ENCODE results near the gene RASSF8. TPM values are rescaled to one million over a fixed set of nuclear protein-coding genes. Genes with fewer than 3 reads are reported as not detected.
A peak's percentile ranks its signal among the peaks of the same experiment; 100 is the strongest.

Gene RASSF8
- total RNA-seq, 1 donor from 2014 or later: 43.3 TPM

DNA sequence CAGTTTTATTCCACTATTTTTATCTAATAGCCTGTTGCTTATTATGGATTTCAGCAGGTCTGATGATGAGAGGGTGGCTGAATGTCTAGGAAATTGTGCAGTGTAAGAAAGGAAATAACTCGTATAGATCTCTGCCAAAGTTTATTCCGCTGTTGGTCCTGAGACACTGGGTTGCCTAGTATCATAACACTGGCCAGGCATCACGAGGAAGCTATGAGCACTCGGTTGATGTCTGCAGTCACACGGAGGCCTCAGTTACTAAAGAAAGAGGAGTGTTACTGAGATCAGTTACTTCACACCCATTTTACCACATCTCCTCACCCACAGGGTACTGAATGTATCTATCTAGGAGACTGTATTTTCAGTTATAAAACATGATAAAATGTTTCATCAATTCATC, 144.5 kb downstream of the RASSF8 start:
- peak in 1 of 2 donors; percentile 93 for DNase-seq (ENCODE audit: low read depth in 2 of 2)

DNA sequence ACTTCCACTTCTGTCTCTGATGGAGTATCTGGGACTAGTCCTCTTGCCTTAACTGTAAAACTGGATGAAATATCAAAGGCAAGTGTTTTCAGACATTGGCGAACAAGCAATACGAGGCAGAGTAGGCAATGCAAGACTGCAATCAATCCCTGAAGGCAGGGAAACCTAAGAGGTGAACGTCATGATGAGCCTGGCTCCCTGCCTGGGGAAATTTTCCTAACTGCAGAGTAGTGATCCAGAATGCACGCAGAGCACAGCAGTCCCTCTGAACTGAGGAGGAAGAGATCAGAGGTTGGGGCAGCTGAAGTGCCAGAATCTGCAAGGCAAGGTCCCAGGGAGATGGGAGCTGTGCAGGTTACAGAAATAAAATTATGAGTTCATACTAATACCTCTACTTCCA, 147.9 kb downstream of the RASSF8 start:
- DNase-seq (ENCODE audit: low read depth in 2 of 2): no peak

DNA sequence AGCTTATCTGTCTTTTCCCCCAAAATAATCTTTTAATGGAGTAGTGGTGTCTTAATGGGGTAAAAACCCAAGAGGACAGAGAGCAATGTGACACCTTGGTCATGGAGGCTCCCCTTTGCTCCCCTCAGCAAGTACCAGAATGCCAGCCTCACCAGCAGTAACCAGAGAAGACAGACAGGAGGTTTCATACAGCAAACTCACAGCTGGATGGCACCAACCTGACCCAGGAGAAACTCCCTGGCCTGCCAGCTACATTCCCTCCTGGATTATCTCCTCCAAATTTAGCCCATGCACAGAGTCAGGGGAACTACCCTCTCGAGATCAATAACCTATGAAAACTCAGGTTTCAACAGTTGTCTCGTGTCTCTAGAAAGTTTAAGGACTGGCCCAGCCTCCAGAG, 150.4 kb downstream of the RASSF8 start:
- no peak for DNase-seq (ENCODE audit: low read depth in 2 of 2)

DNA sequence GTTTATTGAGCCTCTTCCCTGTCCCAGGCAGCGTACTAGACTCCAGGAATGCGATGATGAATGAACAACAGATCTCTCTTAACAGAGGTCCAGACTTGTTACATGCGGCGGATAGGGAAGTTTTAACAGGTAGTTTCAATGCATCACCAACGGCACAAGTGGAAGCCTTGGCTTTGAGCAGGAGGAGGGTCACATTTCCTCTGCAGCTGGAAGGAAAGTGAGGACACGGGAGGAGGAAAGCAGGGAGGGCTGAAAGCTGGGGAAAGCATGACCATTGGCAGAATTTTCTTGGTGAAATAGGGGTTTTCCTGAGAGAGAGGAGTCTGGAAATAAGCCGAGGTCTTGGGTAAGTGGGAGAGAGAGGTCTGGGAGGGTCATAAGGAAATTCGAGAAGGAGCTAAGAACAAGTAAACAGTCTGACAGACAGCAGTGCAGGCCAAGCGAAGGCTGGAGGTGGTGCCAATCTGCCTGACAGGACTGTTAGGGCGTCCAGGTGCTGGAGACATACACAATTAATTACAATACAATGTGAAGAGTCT, 150.9 kb downstream of the RASSF8 start:
- no peak for DNase-seq (ENCODE audit: low read depth in 2 of 2)

DNA sequence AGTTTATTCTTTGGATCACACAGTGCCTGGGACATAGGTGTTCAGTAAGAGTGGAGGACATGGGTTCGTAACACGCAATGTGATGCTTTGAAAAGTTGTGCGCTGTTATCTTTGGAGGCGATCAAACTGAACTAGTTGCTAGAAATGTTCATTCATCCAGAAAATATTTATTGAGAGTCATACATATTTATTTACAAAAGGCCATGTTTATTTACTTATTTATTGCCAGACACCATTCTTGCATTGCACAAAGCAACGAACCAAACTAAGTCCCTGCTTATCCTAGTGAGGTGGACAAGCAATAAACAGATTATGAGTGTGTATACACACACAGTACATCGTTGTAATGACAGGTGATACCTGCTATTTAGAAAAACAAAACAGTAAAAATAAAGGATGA, 153.8 kb downstream of the RASSF8 start:
- DNase-seq (ENCODE audit: low read depth in 2 of 2): no peak

DNA sequence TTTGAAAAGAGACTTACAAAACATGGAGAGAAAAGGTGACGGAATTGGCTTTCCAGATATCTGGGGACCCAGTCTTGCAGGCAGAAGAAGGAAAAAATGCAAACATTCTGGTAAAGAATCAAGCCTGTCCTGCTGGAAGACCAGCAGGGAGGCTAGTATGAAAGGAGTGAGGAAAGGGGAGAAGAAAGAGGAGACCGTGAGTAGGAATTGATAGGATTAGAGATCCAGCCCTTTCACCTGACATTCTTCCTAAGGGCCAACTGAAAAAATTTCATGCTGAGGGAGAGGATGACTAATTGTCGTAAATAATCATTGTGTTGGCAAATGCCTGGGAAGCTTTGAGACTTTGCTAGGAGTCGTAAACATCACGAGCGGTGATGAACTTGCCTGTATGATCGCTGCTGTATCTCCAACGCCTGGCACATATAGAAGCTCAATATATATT, 154.2 kb downstream of the RASSF8 start:
- DNase-seq (ENCODE audit: low read depth in 2 of 2): no peak

DNA sequence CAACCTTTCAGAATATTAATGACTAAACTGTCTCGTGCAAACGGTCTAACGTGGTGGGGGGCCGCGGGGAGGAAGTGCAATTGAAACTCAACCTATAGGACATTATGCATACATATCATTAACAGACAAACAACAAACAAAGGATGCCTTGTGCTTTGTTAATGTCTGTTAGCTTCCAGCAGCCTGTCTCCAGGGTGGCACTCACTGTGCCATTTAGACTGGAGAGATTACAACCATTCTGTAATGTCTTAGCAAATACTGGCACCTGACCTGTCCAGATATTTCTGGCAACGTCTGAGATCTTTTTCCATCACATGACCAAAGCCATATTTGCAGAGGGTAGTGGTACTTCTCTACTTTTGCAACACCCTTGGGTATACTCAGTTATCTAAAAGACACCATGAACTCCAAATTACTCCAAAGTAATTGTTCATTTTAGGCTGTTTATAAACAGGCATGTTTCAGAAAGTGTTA, 154.7 kb downstream of the RASSF8 start:
- peak in 1 of 2 donors; percentile 31 for DNase-seq (ENCODE audit: low read depth in 2 of 2)

DNA sequence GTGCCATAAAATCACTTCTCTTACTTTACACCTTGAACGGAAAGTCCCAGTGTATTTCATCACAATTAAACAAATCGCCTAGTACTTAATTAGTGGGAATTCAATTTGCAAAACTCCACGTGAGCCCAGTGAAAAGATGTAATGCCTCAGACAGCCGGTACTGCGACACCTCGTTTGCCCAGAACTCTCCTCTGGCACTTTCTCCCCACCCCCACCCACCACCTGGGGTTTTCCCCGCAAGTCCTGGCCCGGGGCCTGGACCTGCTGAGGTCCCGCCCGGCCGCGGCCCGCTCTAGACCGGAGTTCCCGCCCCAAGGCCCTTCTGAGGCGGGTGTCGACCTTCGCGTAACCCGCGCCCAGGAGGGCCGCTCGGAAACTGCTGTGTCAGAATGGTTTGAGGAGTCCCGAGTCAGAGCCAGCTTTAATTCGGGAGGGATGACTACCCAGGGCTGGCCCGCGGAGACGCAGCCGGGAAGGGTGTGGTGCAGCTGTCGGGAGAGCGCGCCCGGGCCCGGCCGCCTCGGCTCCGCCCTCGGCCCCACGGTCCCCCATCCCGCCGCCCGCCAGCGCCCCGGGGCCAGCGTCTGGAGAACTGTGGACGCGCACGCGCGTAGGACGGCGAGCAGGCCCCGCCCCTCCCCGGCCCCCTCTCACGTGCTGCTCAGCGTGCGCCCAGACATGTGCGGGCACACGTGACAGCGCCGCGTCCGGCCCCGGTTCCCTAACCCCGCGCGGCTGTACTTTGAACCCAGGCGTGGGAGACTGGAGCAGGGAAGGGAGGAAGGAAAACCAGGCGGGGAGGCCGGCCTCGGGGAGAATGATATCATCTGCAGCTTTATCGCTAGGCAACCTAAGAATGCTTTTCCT, 155.6 kb downstream of the RASSF8 start:
- DNase-seq (ENCODE audit: low read depth in 2 of 2): peak; percentile 95 to 96

DNA sequence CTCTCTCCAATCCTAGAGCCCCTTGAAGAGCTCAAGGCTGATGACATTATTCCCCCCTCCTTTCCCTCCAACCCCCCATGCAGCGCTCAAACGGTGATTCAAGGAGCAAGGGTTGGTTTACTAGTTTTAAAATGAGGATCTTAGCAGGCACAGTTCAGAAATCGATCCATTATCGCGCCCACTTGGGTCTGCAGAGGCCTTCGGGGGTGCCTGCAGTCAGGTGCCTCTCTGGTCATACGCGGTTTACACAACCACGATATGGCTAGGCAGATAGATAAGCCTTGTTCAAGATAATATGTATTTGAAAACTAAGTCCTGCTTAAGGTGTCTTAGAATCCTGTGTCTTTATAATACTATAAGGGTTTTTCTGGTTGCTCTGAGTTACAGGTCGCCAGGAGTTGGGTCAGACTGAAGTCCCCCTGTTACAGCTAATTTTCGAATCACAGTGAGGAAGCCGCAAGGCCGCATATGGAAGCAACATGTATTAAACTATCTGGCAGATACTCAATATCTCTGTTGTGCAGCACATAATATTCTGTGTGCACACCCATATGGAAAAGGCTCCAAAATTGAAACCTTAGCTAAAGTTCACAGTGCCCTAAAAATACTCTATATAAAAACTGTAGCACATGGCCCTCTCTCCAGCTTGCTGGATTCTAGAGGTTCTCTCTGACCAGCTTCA, 156.4 kb downstream of the RASSF8 start:
- DNase-seq (ENCODE audit: low read depth in 2 of 2): no peak

DNA sequence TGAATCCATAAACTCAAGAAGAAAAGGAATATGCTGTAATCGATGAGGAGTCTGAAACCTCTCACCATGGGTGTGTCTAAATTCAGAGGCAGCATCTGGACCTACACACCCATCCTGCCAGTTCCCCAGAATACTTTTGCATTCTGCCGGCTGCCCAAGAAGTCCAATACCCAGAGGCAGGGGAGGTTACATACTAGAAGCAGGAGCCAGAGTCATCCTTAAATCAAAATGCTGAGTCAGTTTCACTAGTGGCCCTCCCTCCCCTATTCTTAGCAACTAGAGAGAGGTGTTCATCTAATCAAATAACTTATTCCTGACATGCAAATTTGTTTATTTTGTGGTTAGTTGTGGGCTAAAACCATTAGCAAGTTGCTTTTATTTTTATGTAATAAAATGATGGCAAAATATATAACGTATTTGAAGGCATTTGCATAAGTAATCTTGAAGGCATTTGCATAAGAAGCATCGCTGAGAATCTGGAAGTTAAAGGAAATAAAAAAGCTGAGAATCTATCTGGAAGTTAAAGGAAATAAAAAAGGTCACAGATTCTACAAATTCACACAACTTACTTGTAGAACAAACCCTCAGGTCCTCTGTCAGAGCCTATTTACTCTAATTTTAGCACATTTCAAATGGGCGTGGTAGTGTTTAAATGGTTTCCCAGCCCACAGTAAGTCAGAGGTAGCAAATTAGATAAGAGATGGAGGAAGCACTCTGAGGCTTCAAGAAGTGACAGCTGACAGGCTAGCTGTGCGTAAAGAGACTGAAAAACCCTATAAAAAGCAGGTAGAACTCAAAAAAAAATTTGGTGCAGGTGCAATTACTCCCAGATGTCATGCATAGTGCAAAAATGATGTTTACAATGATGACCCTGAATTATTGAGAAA, 158.6 kb downstream of the RASSF8 start:
- DNase-seq (ENCODE audit: low read depth in 2 of 2): no peak

DNA sequence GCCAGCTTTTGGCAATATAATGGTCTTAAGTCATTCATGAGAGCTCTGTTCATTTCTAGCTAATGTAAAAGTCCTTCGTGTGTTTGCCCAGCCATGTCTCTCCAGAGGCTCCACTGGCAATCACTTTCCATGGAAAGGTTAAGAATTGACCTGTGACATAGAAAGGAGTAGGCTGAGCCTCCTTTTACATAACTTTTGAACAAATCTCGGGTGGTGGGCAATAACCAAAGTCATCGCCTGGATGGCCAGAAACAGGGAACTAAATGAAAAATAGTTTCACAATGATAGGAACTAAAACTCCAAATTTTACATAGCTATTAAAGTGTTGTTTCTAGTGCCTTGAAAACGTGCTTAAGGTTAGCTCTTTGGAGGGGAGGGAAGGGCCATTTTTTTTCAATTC, 159.8 kb downstream of the RASSF8 start:
- no peak for DNase-seq (ENCODE audit: low read depth in 2 of 2)

DNA sequence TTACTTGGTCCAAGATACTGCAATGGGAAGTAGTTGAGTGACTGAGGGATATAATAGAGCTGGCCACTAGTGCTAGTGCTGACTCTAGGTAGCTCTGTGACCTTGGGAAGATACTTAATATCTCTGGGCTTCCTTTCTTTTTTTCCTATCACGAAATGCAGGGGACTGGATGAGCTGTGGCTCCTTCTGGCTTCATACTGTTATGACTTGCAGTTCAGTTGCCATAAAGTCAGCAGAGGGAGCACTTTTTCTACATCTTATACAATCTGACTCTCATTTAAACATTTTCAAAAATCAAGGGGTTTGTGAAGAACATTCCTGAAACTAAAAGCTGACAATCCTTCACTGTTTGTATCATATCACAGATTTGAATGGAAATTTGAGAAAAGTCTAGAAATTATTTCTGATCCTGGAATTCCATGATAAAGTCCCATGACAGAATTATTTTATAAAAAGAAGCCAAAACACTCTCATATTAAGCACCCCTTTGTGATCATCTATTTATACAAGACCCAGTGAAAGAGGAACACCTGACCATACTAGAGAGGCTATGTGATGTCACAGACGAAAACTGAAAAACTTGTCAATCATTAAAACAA, 161.0 kb downstream of the RASSF8 start:
- peak; percentile 77 to 82 for DNase-seq (ENCODE audit: low read depth in 2 of 2)

DNA sequence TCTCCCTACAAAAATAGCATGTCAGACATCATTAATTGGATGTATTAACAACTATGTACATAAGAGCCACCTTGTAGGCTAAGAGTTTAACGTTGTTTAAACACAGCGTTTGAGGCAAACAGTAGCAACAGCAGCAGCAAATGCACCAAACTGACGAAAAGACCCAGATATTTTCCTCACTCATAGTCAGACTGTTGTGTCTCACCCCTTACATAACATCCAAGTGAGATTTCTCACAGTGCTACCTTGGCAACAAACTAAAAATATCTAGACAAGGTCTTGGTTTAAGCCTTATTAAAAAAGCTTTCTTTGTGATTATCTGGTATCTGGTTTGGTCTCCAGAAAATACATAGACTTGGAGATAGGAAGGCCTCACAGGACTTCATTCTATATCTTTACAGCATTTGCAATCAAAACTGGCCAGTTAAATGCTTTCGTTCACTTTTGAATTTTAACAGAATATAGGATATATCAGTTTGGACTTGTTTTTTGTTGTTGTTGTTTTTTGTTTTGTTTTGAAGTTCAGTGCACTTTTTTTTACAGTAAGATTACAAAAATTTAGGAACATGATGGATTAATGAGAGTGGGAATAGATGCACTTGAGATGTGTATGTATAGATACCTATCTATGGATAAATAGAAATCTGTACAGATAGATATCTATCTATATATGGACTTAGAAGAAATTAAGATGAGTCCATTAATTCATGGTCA, 162.2 kb downstream of the RASSF8 start:
- no peak for DNase-seq (ENCODE audit: low read depth in 2 of 2)

DNA sequence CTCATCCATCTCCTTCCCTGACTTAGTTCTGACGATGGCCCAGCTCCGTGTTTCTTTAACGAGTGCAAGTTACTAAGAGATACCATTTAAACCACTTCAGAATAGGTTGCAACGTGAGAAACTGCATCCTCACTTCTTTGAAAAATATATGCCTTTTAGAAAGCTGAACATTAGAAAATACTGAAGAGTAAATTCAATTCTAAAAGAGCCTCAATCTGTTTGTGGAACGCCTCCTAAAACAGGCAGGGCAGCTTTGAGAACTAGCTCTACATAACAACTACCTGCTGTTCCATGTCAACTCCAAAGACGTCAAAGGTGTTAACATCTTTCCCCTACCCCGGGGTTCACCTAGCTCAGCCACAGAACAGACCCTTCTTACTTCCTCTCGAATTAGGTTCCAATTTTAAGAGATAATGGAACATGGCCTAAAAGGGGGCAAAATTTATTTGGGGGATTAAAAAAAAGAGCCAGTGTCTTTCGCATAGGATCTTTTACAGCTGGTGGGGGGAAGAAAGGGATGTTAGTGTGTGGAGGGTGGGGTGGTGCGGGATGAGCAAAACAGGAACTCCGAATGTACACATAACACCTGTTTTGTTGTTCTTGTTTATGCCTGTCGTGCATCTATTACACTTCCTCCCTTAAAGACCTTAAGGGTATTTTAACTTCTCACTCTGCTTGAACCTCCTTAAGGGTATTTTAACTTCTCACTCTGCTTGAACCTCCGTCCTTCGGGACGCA, 163.0 kb downstream of the RASSF8 start:
- no peak for DNase-seq (ENCODE audit: low read depth in 2 of 2)

DNA sequence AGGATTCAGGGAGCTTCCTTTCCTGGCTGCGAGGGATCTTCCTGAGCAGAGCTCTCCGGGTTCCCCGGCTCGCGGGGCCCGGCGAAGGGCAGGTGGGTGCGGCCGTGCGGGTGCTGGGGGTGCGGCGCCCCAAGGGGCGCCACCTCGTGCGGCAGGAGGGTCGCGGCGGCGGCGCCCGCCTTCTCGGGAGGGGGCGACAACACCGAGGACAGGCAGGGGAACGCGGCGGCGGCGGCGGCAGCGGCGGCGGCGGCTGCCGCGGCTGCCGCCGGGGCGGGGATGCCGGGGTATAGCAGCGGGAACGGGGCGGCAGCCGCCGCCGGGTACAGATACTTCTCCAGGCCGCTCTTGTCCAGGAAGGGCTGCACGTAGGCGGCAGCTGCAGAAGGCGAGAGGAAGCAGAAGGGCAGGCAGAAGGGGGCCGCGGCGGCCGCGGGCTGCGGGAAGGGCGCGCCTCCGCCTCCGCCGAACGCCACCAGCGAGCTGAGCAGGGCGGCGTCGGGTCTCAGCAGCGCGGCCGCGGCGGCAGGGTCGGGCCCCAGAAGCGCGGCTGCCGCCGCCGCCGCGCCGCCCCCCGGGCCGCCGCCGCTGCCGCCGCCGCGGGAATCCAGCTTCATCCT, 163.7 kb downstream of the RASSF8 start:
- peak; percentile 43 to 54 for DNase-seq (ENCODE audit: low read depth in 2 of 2)

DNA sequence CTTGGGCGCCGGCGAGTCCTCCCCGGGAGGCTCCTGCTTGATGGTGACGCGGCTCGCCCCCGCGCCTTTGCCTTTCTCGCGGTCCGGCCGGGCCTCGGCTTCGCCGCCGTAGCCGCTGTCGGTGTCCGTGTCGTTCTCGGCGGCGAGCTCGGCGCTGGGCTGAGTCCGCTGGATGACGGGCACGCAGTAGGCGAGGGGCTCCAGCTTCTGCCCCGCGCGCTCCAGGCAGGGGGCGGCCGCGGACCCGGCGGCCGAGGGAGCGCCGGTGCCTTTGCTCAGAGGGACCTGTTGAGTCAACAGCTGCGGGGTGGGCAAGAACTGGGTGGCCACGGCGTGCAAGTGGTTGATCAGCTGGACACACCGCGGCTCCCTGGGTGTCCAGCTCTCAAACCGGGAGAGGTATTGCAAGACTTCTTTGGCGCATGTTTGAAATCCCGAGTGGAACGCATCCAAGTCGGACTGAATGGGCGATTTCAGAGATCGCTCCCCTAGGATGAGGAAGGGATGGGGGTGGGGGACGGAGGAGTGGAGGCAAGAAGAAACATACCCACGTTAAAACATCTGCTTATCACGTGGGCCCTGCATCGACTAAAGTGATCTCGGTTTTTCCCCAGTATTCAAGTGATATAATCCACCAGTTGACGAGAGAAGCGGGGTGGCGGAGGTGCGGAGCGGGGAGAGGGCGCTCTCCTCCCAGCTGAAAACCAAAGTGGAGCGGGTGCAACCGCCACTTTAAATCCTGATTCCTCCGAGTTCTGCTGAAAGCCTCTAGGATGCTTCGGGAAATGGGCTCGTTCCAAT, 164.4 kb downstream of the RASSF8 start:
- DNase-seq (ENCODE audit: low read depth in 2 of 2): peak; percentile 74 to 86

DNA sequence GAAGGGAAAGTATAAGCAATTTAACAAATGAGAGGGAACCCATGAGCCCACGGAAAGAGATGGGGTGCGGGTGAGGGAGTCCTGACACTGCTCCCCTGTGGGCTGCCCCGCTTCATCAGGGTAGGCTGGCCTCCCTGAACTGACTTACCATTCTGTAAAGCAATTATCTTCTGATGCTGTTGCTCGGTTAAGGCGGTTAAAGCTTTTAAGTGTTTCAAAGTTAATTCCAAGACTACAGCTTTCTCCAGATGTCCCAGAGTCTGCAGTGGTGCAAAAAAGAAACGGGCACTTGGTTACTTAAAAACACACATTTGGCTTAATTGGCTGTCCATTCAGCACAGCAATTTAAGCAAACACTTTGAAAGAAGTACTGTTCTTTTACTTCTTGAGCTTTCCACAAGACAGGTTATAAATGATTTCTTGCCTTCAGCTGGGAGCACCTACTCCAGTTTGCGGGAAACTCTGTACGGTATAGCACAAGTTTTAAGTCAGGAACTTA, 165.0 kb downstream of the RASSF8 start:
- DNase-seq (ENCODE audit: low read depth in 2 of 2): peak in 1 of 2 donors; percentile 38
